GM18526 (cell line): ENCODE results near the gene PPP1R9B.

Source experiments
- POLR2A ChIP-seq: IDR thresholded peaks from 3 replicates; pipeline ENCODE4 v1.6.1; 2011; ENCODE audit not compliant: insufficient read length; ENCODE audit errors: extremely low read depth

The PPP1R9B gene

DNA sequence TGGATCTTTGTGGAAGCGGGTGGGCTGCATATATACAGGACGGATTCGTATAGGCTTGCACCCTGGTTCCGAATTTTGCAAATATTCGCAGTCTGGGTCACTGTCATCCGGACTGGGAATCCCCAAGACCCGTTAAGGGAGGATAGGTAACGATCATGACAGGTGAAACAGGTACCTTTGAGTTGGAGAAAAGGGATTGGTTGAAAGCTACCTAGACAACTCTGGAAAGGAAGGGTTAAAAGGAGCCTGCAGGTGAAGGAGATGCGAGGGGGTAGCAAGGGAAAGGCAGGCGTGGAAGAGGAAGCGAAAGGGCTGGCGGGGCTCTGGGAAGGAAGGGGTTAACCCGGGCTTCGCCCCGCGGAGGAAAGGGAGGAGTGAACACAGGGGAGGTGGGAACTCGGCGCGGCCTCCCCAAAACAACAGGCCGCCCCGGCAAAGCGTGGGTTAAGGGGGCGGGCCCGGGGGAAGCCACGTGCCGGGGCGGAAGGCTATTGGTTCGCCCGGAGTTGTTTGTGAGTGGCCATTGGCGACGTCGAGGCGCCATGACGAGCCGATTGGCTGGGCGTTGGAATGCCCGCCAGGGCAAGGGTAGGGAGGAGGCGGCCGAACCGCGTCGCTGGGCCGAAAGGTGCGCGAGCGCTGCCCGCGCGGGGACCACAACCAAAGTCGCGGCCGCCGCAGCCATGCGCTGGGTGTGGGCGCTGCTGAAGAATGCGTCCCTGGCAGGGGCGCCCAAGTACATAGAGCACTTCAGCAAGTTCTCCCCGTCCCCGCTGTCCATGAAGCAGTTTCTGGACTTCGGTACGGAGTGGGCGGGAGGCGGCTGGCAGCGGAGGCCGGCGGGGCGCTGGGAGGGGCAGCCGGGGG, 55.5 kb downstream of the PPP1R9B start, which contains the start of gene PDK2:
PDK2 (plus strand) TSS at position 599 of the 867 bp plus-strand sequence; CDS start at position 684, 85 bp downstream.
- peak; percentile 38 for TF ChIP-seq POLR2A

DNA sequence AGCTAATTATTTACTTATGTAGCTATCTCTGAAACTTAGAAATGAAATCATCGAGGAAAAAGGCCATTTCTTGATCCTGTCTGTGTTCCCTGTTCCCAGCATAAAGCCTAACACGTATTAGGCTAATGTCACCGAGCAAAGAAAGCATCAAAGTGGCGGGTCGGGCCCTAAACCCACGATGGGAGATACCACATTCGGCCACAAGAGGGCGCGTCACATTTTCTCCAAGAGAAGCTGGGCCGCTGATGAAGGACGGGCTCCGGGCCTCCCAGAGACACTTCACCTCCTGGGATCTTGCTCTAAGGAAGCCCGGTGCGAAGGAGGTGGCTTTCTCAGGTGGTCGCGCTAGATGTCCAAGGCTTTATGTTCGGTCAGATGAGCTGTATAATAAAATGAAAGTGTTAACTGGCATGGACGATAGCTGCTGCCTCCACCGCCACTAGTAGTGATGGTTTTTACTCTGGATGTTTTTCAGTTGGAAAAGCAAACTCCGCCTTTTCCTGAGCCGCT, 56.2 kb downstream of the PPP1R9B start:
- no peak for TF ChIP-seq POLR2A

DNA sequence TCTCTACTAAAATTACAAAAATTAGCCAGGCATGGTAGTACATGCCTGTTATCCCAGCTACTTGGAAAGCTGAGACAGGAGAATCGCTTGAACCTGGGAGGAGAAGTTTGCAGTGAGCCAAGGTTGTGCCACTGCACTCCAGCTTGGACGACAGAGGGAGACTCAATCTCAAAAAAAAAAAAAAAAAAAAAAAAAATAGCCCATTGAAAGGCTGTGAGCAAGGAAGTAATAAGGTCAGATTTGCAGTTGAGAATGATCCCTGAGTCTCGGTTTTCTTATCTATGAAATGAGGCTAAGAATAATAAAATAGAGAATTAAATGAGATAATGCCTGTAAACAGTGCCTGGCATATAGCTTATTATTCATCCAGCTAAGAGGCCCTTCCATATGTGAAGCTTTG, 56.7 kb downstream of the PPP1R9B start:
- no peak for TF ChIP-seq POLR2A

DNA sequence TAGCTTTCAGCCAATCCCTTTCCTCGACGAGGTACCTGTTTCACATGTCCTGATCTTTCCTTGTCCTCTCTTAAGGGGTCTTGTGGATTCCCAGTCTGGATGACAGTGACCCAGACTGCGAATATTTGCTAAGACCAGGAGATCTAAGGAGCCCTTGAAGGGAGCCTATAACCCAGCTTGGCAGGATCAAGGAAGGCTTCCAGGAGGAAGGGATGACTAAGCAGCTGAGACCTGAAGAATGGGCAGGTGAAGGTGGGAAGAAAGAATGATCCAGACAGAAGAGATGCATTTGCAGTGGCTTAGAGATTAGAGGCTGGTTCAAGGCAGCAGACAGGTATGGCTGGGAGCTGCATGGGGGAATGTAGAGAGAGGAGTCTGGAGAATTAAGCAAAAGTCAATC, 57.2 kb downstream of the PPP1R9B start:
- TF ChIP-seq POLR2A: no peak

DNA sequence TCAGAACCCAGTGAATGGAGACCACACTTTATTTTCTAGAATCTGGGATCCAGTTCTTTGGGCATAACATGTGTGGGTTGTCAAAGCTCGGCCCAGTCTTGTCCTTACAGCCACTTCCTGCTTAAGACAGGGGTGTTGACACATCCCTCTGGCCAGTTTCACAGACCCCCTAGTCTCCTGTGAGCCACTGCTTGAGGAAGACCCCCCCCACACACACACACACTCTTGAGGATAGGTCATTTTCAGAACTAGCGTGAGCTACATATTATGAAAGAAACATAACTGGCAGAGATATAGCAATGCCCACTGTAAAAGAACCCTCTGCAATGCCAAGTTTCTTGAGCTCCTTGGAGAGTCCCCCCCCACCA, 58.6 kb downstream of the PPP1R9B start:
- TF ChIP-seq POLR2A: no peak

DNA sequence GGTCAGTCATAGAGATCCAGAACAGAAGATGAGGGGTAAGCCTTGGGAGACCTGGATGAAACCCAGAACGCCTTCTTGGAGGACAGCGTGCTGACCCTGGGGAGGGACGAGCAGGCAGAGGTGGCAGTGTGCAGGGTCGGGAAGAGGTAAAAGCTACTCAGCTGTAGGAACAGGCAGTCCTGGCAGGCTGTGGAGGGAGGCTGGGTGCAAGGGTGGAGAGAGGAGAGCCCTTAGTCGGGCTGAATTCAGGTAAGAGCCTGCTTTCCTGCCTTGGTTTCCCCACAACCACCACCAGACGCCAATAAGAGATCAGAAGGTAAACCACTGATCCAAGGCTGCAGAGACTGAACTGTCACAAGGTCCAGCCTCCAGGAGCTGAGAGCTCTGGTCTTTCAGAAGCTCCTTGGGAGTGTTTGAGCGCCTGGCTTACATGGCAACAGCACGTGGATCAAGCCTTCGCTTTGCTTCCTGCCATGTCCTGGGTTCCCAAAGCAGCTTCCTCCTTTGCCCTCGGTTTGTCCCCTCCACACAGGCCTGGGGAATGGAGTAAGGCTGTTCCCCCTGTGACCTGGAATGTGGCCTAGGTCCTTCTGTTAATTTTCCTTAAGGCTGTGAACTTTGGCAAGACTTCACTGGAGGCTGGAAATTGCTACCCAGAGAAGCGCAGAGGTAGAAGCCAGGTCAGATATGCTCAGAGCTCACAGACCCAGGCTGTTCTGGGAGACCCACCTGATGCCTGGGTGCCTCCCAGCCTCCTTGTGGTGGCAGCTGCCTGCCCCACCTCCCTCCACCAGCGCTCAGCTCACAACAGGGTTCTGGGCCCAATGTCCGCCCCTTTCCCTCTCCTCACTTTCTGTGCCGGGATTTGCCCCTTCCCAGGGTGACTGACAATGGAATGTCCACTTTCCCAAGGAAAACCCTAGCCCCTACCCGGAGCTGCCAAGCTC, 59.2 kb downstream of the PPP1R9B start:
- TF ChIP-seq POLR2A: no peak

DNA sequence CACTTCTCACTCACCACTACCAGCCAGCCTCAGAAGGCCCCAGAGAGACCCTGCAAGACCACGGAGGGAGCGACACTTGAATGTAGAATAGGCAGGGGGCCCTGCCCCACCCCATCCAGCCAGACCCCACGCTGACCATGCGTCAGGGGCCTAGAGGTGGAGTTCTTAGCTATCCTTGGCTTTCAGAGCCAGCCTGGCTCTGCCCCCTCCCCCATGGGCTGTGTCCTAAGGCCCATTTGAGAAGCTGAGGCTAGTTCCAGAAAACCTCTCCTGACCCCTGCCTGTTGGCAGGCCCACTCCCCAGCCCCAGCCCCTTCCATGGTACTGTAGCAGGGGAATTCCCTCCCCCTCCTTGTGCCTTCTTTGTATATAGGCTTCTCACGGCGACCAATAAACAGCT, 60.4 kb downstream of the PPP1R9B start:
- no peak for TF ChIP-seq POLR2A

DNA sequence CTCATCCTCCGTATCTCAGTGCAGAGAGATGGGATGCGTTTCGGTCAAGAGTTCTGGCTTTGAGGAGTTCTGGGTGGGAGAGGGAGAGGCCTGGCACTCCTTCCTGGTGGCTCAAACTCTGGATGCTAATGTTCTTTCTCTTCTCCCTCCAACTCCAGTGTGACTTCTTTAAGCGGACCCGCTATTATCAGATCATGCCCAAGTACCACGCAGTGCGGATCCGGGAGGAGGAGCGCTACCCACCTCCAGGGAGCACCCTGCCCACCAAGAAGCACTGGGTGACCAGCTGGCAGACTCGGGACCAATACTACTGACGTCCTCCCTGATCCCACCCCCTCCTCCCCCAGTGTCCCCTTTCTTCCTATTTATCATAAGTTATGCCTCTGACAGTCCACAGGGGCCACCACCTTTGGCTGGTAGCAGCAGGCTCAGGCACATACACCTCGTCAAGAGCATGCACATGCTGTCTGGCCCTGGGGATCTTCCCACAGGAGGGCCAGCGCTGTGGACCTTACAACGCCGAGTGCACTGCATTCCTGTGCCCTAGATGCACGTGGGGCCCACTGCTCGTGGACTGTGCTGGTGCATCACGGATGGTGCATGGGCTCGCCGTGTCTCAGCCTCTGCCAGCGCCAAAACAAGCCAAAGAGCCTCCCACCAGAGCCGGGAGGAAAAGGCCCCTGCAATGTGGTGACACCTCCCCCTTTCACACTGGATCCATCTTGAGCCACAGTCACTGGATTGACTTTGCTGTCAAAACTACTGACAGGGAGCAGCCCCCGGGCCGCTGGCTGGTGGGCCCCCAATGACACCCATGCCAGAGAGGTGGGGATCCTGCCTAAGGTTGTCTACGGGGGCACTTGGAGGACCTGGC, 61.3 kb downstream of the PPP1R9B start:
- TF ChIP-seq POLR2A: no peak

DNA sequence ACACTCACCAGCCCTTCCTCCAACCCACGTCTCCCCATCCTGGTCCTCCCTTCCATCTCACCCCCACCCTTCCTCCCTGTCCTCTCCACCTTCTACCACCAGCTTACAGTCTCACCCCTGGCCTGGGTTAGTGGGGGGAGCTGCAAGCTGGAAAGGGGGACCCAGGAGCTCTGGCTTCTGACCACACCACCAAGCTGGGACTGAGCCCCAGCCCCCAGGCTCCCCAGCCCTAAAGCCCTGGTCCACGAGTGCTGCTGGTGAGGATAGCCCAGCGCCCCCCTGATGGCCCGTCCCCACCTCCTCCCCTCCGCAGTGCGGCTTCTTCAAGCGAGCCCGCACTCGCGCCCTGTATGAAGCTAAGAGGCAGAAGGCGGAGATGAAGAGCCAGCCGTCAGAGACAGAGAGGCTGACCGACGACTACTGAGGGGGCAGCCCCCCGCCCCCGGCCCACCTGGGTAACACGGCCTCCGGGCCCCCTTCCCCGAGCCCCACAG, 62.5 kb downstream of the PPP1R9B start:
- no peak for TF ChIP-seq POLR2A

DNA sequence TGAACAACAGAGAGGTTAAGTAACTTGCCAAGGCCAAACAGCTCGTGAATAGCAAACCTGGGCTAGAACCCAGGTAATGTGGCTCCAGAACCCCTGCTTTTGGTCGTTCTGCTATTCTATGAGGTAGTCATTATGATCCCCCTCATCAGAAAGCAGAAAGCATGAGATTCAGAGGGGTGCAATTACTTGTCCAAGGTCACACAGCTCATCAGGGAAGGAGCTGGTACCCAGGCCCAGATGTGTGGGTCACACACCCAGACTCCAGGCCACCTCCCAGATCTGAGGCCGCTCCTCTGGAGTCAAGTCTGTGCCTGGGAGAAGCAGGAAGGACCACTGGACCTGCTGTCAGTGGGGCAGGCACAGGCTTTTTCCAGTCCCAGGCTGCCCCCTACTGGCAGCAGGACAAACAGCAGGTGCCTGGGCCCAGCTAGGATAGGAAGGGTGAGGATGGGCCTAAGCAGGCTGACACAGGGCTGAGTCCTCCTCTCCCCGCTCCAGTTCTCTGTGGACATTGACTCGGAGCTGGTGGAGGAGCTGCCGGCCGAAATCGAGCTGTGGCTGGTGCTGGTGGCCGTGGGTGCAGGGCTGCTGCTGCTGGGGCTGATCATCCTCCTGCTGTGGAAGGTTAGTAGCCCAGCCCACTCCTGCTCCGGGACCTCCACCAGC, 63.1 kb downstream of the PPP1R9B start:
- no peak for TF ChIP-seq POLR2A
